Measurements from ENCODE around the gene MYH3. TPM values are rescaled to one million over a fixed set of nuclear protein-coding genes. Genes with fewer than 3 reads are reported as not detected.

The MYH3 gene
- total RNA-seq, 1 experiment from 2014 or later, result 4.1 TPM

GRCh38 chr17:10699856-10700255 lies 42.7 kb upstream of the MYH3 start:
- POLR2A ChIA-PET (ENCODE audit: unreplicated experiment), result no interaction called here
- CTCF ChIA-PET, result no interaction called here
- intact Hi-C loops (cut with micrococcal nuclease), result no loop called here
- TF ChIP-seq EZH2phosphoT487 (IDR thresholded peaks at IDR 0.05; ENCODE audit: borderline replicate concordance, low read length) (no peak), CTCF (conservative IDR thresholded peaks at IDR 0.05; ENCODE audit: low read depth, low read length) (no peak), EZH2 (IDR thresholded peaks at IDR 0.05; ENCODE audit: low read length, unreplicated experiment) (no peak)
- Histone ChIP-seq H3K27me3 (ENCODE audit: low read length) (no peaks in the 10 kb centered on the region), H3K4me3 (ENCODE audit: low read length) (no peak overlapping the region), H3K9me3 (ENCODE audit: low read length) (no peaks in the 10 kb centered on the region), H3K9me2 (replicated peaks; ENCODE audit: low read length) (no peaks in the 10 kb centered on the region), H3K9ac (ENCODE audit: low read length) (no peak overlapping the region), H3K79me2 (ENCODE audit: low read length) (peaks cover 39% of the 10 kb centered on the region), H3K27ac (ENCODE audit: low read length) (no peak overlapping the region), H3K4me2 (ENCODE audit: low read length) (no peak overlapping the region), H3K36me3 (ENCODE audit: low read depth, low read length) (peaks cover 8% of the 10 kb centered on the region; the same call in 1 of the 2 replicates), H2AFZ (ENCODE audit: low read length) (no peak overlapping the region), H4K20me1 (ENCODE audit: low read length) (no peaks in the 10 kb centered on the region), H3F3A (ENCODE audit: low read length, unreplicated experiment) (no peaks in the 10 kb centered on the region), H3K4me1 (ENCODE audit: insufficient read depth, low read length) (peaks cover 12% of the 10 kb centered on the region; the same call in 1 of the 2 replicates)
- DNase-seq (no peak), ATAC-seq (no peak)
- no TSS peak for BruUV-seq (replicated peaks)

GRCh38 chr17:10698096-10698818 lies 41.1 kb upstream of the MYH3 start:
- intact Hi-C loops (cut with micrococcal nuclease), result no loop called here
- ATAC-seq, result 0 out of 2 replicates have a peak, but pooled peaks have one; percentile 2
- H3K79me2 ChIP-seq (ENCODE audit: low read length), result peaks cover 53% of the 10 kb centered on the region
- peak overlapping the region; percentile 72 for H3K27ac ChIP-seq (ENCODE audit: low read length)
- no peaks in the 10 kb centered on the region for H4K20me1 ChIP-seq (ENCODE audit: low read length)
- no peaks in the 10 kb centered on the region for H3F3A ChIP-seq (ENCODE audit: low read length, unreplicated experiment)
- H3K4me1 ChIP-seq (ENCODE audit: insufficient read depth, low read length), result peaks cover 12% of the 10 kb centered on the region; the same call in 1 of the 2 replicates
- POLR2A ChIA-PET (ENCODE audit: unreplicated experiment), result no interaction called here
- TF ChIP-seq EZH2phosphoT487 (IDR thresholded peaks at IDR 0.05; ENCODE audit: borderline replicate concordance, low read length) (no peak), EZH2 (IDR thresholded peaks at IDR 0.05; ENCODE audit: low read length, unreplicated experiment) (no peak), CTCF (conservative IDR thresholded peaks at IDR 0.05; ENCODE audit: low read depth, low read length) (no peak)
- CTCF ChIA-PET, result no interaction called here
- no peaks in the 10 kb centered on the region for H3K9me3 ChIP-seq (ENCODE audit: low read length)
- no peaks in the 10 kb centered on the region for H3K9me2 ChIP-seq (replicated peaks; ENCODE audit: low read length)
- H3K36me3 ChIP-seq (ENCODE audit: low read depth, low read length), result peaks cover 15% of the 10 kb centered on the region
- BruUV-seq (replicated peaks), result TSS peak; percentile 74
- peak overlapping the region; percentile 93 for H3K9ac ChIP-seq (ENCODE audit: low read length)
- peak overlapping the region; percentile 89 for H3K4me2 ChIP-seq (ENCODE audit: low read length)
- no peaks in the 10 kb centered on the region for H3K27me3 ChIP-seq (ENCODE audit: low read length)
- peak overlapping the region; percentile 88 for H3K4me3 ChIP-seq (ENCODE audit: low read length)
- H2AFZ ChIP-seq (ENCODE audit: low read length), result peak overlapping the region; percentile 77
- DNase-seq, result peak; percentile 3
